OCI-LY3 (cell line): ENCODE data around the gene ADGRB3.

Experiments
- H2AFZ ChIP-seq: fragments of 200-600, 300-600 bp; shearing (Covaris generic); 2 replicates; pipeline ENCODE4 v1.6.0; 2014; ENCODE audit warnings: antibody characterized with exemption, low read depth, low read length
- H3K27ac ChIP-seq: fragments of 200-600, 300-600 bp; sonication (generic); 2 replicates; pipeline ENCODE4 v1.5.1; 2014; ENCODE audit warnings: mild to moderate bottlenecking, low read length, moderate library complexity, mixed read lengths
- H3K27me3 ChIP-seq: fragments of 200-600, 300-600 bp; sonication (generic); 2 replicates; pipeline ENCODE4 v1.6.1; 2014; ENCODE audit warnings: low read depth, low read length, mixed read lengths
- H3K36me3 ChIP-seq: fragments of 200-600, 300-600 bp; sonication (generic); replicated peaks from 2 replicates; pipeline ENCODE3; 2014; ENCODE audit warnings: low read depth, low read length, mixed read lengths
- H3K4me1 ChIP-seq: fragments of 300-600, 200-600 bp; sonication (generic); 2 replicates; pipeline ENCODE4 v1.6.1; 2014; ENCODE audit warnings: low read length, mixed read lengths
- H3K4me2 ChIP-seq: fragments of 200-600, 300-600 bp; sonication (generic); 2 replicates; pipeline ENCODE4 v1.6.1; 2014; ENCODE audit warnings: low read length, mixed read lengths
- H3K4me3 ChIP-seq: fragments of 300-600, 200-600 bp; sonication (generic); 2 replicates; pipeline ENCODE4 v1.5.1; 2014; ENCODE audit warnings: antibody characterized with exemption, mild to moderate bottlenecking, low read length, moderate library complexity
- H3K79me2 ChIP-seq: fragments of 300-600, 200-600 bp; shearing (Covaris generic); 2 replicates; pipeline ENCODE4 v1.6.1; 2014; ENCODE audit warnings: mild to moderate bottlenecking, low read length, mixed read lengths
- H3K9ac ChIP-seq: fragments of 300-600, 200-600 bp; shearing (Covaris generic); 2 replicates; pipeline ENCODE4 v1.6.0; 2014; ENCODE audit warnings: mild to moderate bottlenecking, low read length, moderate library complexity
- H3K9me3 ChIP-seq: fragments of 200-600, 300-600 bp; shearing (Covaris generic); 2 replicates; pipeline ENCODE4 v1.6.1; 2014; ENCODE audit warnings: low read length, mixed read lengths; ENCODE audit not compliant: insufficient read depth
- H4K20me1 ChIP-seq: fragments of 200-600, 300-600 bp; sonication (generic); 2 replicates; pipeline ENCODE4 v1.6.1; 2016; ENCODE audit warnings: low read length, mixed read lengths; ENCODE audit not compliant: insufficient read depth
- EZH2phosphoT487 ChIP-seq: fragments of 200-600 bp; shearing (Covaris generic); IDR thresholded peaks from 2 replicates; pipeline ENCODE4 v1.6.1; 2018; ENCODE audit warnings: antibody characterized with exemption, mixed run types, low read depth
- TF ChIP-seq, protein P1 (sequence below): fragments of 200-600, 300-600 bp; sonication (generic); IDR thresholded peaks from 2 replicates; pipeline ENCODE4 v1.5.1; 2014; ENCODE audit warnings: antibody characterized with exemption, low read length, low read depth

Gene ADGRB3

DNA sequence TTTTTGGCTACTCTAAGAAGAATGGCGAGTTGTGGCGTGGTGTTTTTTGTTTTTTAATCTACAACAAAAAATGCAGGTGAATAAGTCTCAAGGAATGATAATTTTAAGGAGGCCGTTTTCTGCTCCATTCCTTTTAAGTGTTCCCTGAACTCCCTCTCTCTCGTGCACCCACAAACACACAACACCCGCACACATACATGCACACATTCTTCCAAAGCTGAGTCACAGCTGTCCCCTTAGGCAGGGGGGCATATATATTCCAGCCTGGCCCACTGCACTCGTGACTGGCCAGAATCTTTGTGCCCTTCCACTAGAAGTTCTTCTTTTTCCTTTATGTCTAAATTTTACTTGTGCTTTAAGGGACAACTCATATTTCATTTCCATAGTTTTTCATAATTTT lies 756.0 kb downstream of the ADGRB3 start:
- H3K4me3 ChIP-seq = no peak overlapping the region
- H4K20me1 ChIP-seq = no peaks in the 10 kb centered on the region
- peaks cover 6% of the 10 kb centered on the region for H3K4me1 ChIP-seq
- no peak overlapping the region for H3K4me2 ChIP-seq
- no peak overlapping the region for H3K27ac ChIP-seq
- H2AFZ ChIP-seq = no peak overlapping the region
- no peaks in the 10 kb centered on the region for H3K27me3 ChIP-seq
- TF ChIP-seq, protein P1, sequence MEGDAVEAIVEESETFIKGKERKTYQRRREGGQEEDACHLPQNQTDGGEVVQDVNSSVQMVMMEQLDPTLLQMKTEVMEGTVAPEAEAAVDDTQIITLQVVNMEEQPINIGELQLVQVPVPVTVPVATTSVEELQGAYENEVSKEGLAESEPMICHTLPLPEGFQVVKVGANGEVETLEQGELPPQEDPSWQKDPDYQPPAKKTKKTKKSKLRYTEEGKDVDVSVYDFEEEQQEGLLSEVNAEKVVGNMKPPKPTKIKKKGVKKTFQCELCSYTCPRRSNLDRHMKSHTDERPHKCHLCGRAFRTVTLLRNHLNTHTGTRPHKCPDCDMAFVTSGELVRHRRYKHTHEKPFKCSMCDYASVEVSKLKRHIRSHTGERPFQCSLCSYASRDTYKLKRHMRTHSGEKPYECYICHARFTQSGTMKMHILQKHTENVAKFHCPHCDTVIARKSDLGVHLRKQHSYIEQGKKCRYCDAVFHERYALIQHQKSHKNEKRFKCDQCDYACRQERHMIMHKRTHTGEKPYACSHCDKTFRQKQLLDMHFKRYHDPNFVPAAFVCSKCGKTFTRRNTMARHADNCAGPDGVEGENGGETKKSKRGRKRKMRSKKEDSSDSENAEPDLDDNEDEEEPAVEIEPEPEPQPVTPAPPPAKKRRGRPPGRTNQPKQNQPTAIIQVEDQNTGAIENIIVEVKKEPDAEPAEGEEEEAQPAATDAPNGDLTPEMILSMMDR = no peak
- no peak for TF ChIP-seq EZH2phosphoT487
- H3K9ac ChIP-seq = no peak overlapping the region
- no peaks in the 10 kb centered on the region for H3K79me2 ChIP-seq
- no peaks in the 10 kb centered on the region for H3K36me3 ChIP-seq
- H3K9me3 ChIP-seq = no peaks in the 10 kb centered on the region

DNA sequence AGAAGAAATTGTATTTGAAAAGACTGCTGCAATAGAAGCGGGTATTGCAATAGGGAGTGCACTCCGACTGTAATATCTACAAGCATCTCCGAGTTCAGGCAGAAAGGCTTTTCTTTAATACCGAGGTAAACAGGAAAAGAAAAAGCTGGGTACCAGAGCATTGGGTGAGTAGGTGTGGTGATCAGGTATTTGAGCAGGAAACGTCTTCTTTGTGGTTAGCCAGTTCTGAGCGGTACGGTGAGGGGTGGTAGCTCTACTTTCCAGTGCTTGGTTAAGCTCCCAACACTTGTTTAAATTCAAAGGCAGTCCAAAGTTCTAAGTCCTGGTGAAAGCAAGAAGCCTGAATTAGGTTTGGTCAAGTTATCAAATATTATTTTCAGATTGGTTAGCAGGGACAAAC lies 757.7 kb downstream of the ADGRB3 start:
- H3K27ac ChIP-seq = no peak overlapping the region

DNA sequence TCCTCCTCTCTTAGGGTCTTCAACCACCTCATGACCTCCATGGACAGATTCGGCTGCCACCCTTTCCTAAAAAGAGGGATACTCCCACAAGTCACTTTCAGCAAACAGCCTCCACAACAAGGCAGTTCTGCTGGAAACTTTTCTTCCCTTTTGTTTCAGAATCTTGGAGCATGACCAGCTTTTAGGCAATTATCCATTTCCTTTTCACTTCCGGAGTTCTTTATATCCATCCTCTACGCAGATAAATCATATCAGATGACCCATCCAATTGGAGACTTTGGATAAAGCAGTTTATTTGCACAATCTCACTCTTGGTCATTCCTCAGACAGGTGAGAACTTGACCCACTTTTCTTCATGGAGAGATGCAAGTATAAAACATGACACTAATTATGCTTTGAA lies 763.2 kb downstream of the ADGRB3 start:
- Histone ChIP-seq H3K27me3 (no peaks in the 10 kb centered on the region), H3K4me1 (no peaks in the 10 kb centered on the region), H3K9me3 (no peaks in the 10 kb centered on the region), H3K79me2 (no peaks in the 10 kb centered on the region), H4K20me1 (no peaks in the 10 kb centered on the region), H3K36me3 (no peaks in the 10 kb centered on the region), H2AFZ (no peak overlapping the region), H3K4me2 (no peak overlapping the region), H3K27ac (no peak overlapping the region), H3K4me3 (no peak overlapping the region), H3K9ac (no peak overlapping the region)
- TF ChIP-seq, protein P1 = no peak
- no peak for TF ChIP-seq EZH2phosphoT487

More for the DNA sequence above, 757.7 kb downstream of the ADGRB3 start:
- Histone ChIP-seq H2AFZ (no peak overlapping the region), H3K9me3 (no peaks in the 10 kb centered on the region), H3K79me2 (no peaks in the 10 kb centered on the region), H4K20me1 (no peaks in the 10 kb centered on the region), H3K4me2 (no peak overlapping the region), H3K36me3 (no peaks in the 10 kb centered on the region), H3K9ac (no peak overlapping the region), H3K27me3 (no peaks in the 10 kb centered on the region), H3K4me3 (no peak overlapping the region), H3K4me1 (peaks cover 6% of the 10 kb centered on the region)
- TF ChIP-seq, protein P1 = no peak
- TF ChIP-seq EZH2phosphoT487 = no peak

DNA sequence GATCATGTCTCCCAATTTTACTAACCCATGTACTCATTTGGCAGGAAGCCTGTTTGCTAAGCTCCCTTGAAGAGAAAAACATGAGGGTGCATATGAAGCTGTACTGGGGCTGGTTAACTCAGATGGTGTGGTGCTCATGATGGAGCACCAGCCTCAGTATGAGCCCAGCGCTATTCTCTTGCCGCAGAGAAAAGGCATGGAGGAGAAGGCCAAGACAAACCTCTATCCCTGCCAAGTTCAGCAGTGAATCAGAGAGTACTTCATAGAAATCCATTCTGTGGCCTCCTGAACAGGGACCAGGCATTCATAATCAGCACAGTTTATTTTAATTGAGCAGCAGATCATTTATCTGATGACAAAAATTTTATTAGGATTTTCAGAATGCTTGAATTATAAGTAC lies 763.6 kb downstream of the ADGRB3 start:
- no peaks in the 10 kb centered on the region for H3K27me3 ChIP-seq
- no peaks in the 10 kb centered on the region for H3K79me2 ChIP-seq
- H3K4me1 ChIP-seq = no peaks in the 10 kb centered on the region
- H2AFZ ChIP-seq = no peak overlapping the region
- TF ChIP-seq, protein P1 = no peak
- TF ChIP-seq EZH2phosphoT487 = no peak
- H3K4me3 ChIP-seq = no peak overlapping the region
- no peak overlapping the region for H3K27ac ChIP-seq
- H3K9me3 ChIP-seq = no peaks in the 10 kb centered on the region
- H3K9ac ChIP-seq = no peak overlapping the region
- no peak overlapping the region for H3K4me2 ChIP-seq
- H4K20me1 ChIP-seq = no peaks in the 10 kb centered on the region
- no peaks in the 10 kb centered on the region for H3K36me3 ChIP-seq
